Hepatocyte (in vitro differentiated cells): Measurements from ENCODE around the gene DIPK2B.

ENCODE experiments used
- EZH2 ChIP-seq: fragments of 200-600 bp; sonication (generic); IDR thresholded peaks from 2 replicates; pipeline ENCODE4 v1.6.1; 2016; ENCODE audit warnings: antibody characterized with exemption, mild to moderate bottlenecking, borderline replicate concordance
- TF ChIP-seq, protein P1 (sequence below): fragments of 200-600 bp; sonication (generic); IDR thresholded peaks from 2 replicates; pipeline ENCODE4 v1.5.1; 2016; ENCODE audit warnings: antibody characterized with exemption, mild to moderate bottlenecking; ENCODE audit not compliant: poor library complexity

DNA sequence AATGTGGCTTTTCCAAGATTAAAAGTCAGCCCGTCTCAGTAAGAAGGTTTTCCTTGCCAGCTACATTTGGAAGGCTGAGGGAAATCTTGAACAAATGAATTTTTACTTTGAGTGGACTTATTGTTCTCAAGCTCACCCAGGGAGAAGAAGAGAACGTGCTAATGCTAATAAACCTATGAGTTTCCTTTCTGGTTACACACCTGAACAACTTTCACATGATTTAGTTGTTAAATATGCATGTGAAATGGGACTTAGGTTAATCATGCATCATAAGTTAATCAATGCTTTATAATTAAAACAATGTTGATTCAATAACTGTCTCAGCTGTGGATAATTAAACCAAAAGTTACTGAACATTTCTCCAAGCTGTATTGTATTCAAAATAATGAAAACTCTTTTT is 33.9 kb downstream of the DIPK2B start:
- TF ChIP-seq, protein P1, sequence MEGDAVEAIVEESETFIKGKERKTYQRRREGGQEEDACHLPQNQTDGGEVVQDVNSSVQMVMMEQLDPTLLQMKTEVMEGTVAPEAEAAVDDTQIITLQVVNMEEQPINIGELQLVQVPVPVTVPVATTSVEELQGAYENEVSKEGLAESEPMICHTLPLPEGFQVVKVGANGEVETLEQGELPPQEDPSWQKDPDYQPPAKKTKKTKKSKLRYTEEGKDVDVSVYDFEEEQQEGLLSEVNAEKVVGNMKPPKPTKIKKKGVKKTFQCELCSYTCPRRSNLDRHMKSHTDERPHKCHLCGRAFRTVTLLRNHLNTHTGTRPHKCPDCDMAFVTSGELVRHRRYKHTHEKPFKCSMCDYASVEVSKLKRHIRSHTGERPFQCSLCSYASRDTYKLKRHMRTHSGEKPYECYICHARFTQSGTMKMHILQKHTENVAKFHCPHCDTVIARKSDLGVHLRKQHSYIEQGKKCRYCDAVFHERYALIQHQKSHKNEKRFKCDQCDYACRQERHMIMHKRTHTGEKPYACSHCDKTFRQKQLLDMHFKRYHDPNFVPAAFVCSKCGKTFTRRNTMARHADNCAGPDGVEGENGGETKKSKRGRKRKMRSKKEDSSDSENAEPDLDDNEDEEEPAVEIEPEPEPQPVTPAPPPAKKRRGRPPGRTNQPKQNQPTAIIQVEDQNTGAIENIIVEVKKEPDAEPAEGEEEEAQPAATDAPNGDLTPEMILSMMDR, result no peak
- TF ChIP-seq EZH2, result no peak
